ENCODE measurements around the gene TTBK1.

DNA sequence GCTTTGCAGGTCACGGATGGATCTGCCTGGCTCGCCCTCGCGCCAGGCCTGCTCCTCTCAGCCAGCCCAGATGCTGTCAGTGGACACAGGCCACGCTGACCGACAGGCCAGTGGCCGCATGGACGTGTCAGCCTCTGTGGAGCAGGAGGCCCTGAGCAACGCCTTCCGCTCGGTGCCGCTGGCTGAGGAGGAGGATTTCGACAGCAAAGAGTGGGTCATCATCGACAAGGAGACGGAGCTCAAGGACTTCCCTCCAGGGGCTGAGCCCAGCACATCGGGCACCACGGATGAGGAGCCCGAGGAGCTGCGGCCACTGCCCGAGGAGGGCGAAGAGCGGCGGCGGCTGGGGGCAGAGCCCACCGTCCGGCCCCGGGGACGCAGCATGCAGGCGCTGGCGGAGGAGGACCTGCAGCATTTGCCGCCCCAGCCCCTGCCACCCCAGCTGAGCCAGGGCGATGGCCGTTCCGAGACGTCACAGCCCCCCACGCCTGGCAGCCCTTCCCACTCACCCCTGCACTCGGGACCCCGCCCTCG lies 19.6 kb downstream of the TTBK1 start:
- TF ChIP-seq, protein P1, sequence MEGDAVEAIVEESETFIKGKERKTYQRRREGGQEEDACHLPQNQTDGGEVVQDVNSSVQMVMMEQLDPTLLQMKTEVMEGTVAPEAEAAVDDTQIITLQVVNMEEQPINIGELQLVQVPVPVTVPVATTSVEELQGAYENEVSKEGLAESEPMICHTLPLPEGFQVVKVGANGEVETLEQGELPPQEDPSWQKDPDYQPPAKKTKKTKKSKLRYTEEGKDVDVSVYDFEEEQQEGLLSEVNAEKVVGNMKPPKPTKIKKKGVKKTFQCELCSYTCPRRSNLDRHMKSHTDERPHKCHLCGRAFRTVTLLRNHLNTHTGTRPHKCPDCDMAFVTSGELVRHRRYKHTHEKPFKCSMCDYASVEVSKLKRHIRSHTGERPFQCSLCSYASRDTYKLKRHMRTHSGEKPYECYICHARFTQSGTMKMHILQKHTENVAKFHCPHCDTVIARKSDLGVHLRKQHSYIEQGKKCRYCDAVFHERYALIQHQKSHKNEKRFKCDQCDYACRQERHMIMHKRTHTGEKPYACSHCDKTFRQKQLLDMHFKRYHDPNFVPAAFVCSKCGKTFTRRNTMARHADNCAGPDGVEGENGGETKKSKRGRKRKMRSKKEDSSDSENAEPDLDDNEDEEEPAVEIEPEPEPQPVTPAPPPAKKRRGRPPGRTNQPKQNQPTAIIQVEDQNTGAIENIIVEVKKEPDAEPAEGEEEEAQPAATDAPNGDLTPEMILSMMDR (conservative IDR thresholded peaks at IDR 0.05 in 1 of 2, IDR thresholded peaks at IDR 0.05 in 1 of 2; ENCODE audit: low read depth in 1 of 2, low read length in 2 of 2), result no peak
- no peak for TF ChIP-seq EZH2 (IDR thresholded peaks at IDR 0.05; ENCODE audit: low read length, missing control alignments)

Data from fibroblast of lung (primary cell).